GM10266 (cell line): Measurements from ENCODE around the gene KIFAP3.

ENCODE experiments used
- DNase-seq: peaks from one replicate; pipeline ENCODE4 v3.0.0; 2012; ENCODE audit errors: extremely low spot score
- TF ChIP-seq, protein P1 (sequence below): IDR thresholded peaks from 2 replicates; pipeline ENCODE4 v1.5.1; 2012; ENCODE audit warnings: mild to moderate bottlenecking, low read depth; ENCODE audit not compliant: control insufficient read depth, insufficient read depth; ENCODE audit errors: missing control alignments

The KIFAP3 gene

GRCh38 chr1:169999331-169999741 is 75.2 kb downstream of the KIFAP3 start:
- TF ChIP-seq, protein P1, sequence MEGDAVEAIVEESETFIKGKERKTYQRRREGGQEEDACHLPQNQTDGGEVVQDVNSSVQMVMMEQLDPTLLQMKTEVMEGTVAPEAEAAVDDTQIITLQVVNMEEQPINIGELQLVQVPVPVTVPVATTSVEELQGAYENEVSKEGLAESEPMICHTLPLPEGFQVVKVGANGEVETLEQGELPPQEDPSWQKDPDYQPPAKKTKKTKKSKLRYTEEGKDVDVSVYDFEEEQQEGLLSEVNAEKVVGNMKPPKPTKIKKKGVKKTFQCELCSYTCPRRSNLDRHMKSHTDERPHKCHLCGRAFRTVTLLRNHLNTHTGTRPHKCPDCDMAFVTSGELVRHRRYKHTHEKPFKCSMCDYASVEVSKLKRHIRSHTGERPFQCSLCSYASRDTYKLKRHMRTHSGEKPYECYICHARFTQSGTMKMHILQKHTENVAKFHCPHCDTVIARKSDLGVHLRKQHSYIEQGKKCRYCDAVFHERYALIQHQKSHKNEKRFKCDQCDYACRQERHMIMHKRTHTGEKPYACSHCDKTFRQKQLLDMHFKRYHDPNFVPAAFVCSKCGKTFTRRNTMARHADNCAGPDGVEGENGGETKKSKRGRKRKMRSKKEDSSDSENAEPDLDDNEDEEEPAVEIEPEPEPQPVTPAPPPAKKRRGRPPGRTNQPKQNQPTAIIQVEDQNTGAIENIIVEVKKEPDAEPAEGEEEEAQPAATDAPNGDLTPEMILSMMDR = no peak
- no peak for DNase-seq

DNA sequence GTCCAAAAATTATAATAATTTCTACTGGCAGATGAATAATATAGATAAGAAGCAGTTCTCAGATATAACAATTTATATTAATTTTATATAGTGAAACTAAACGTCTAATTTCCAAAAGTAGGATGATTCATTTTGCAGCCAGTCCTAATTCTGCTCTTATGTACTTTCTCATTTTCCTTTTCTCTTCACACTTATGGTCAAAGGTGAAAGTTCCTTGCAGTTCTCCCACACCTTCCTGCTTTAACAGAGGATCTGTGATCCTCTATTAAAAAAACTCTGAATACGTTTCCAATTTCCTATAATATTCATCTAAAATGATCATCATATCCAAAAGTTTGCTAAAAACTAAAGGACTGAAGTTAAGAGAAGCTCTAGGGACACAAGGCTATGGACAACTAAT is 78.5 kb downstream of the KIFAP3 start:
- TF ChIP-seq, protein P1 = no peak
- no peak for DNase-seq

- TF ChIP-seq, protein P1 = no peak
- no peak for DNase-seq
Measured at GRCh38 chr1:169989246-169989645, 85.2 kb downstream of the KIFAP3 start.

DNA sequence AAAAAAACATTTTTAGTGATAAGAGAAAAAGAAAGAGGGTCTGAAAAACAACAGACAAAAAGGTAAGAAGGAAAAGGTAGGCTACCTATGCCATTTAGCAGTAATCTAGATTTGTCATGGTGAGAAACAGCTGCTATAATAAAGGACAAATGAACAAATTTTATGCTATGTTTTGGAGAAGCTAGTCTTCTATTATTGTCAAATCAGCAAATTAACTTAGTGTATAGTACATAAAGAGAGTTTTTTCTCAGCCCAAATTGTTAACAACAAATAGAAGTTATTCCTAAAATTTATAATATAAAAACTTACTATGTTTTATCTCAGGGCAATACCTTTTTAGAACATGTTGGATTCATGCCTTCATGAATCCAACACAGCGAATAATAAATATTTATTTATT is 88.7 kb downstream of the KIFAP3 start:
- TF ChIP-seq, protein P1 = no peak
- DNase-seq = no peak

DNA sequence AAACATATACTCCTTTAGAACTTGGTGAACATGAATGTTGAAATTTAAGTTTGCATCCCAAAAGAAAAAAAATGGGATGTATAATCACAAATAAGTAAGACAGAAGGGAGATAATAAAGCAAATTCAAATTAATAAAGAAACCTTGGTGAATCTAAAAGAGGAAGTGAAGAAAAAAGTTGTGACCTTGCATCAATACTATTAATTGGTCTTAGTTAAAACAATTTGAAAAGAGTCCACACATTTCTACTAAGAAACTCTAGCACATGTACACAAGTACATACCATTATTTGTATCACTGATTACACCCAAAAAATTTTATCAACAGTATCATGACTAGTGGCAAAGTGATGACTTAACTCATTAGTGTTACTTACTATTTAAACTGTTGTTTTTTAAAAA is 100.4 kb downstream of the KIFAP3 start:
- DNase-seq = no peak
- TF ChIP-seq, protein P1 = no peak

DNA sequence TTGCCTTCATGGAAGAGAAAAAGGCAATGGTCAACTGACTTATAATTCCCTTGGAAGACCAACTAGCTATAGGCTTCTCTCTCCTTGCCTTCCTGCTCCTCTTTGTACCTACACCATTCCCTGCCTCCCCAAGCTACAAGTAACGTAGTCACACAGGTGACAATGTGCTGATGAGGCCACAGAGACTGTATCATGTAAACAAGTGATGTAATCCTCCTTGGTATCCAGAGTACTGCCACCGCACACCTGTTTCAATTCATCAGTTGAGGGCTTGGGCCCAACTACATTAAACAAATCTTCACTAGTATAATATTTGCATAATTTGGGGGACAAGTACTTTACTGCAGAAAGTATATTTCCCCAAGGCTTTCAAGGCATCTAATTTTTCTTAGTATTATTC is 104.4 kb downstream of the KIFAP3 start:
- no peak for DNase-seq
- TF ChIP-seq, protein P1 = no peak

DNA sequence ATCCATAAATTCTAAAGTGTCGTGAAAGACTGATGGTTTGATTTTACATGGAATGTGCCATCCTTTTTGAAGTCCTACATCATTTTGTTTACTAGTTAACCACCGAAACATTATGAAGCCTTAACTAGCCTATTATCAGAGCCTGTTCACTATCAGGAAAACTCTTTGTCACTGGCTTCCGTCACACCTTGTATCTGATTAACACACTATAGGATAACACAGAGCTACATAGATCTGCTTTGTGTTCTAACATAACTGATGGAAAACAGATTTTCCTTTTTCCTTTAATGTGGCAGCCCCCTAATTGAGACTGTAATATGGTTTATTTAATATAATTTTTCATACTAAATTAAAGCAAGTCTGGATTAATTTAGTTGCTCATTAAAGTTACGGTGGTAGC is 106.3 kb downstream of the KIFAP3 start:
- DNase-seq = no peak
- TF ChIP-seq, protein P1 = no peak
